HL-60 (cell line): ENCODE data around the gene ALX4.

Experiments used
- DNase-seq, 2 experiments: peaks; one replicate each; pipeline ENCODE4 v3.0.0-alpha.2; 2010 to 2020; ENCODE audit warnings: low read depth in 1 of 2, low spot score in 1 of 2
- H3K27ac ChIP-seq: fragments of 250-450 bp; sonication (Bioruptor Pico); replicated peaks from 2 replicates; pipeline ENCODE4 v1.5.1; 2020; ENCODE audit warnings: mild to moderate bottlenecking, moderate library complexity
- H3K27me3 ChIP-seq: fragments of 250-450 bp; sonication (Bioruptor Pico); 2 replicates; pipeline ENCODE4 v1.5.1; 2021; ENCODE audit warnings: mild to moderate bottlenecking, moderate library complexity; ENCODE audit not compliant: insufficient read depth, poor library complexity, severe bottlenecking
- H3K4me3 ChIP-seq: replicated peaks from 2 replicates; pipeline ENCODE4 v1.5.1; 2011; ENCODE audit warnings: mild to moderate bottlenecking, control low read depth, low read length; ENCODE audit not compliant: insufficient read depth
- CTCF ChIP-seq: IDR thresholded peaks from one replicate; pipeline ENCODE4 v1.5.1; 2011; ENCODE audit warnings: low read length, control low read depth, inconsistent platforms; ENCODE audit not compliant: insufficient read depth
- GABPA ChIP-seq: IDR thresholded peaks from 2 replicates; pipeline ENCODE4 v1.6.1; 2012; ENCODE audit warnings: low read depth
- POLR2AphosphoS5 ChIP-seq: IDR thresholded peaks from 2 replicates; pipeline ENCODE4 v1.6.1; 2012; ENCODE audit warnings: low read depth
- SPI1 ChIP-seq: IDR thresholded peaks from 2 replicates; pipeline ENCODE4 v1.6.1; 2012; ENCODE audit warnings: low read depth, mild to moderate bottlenecking, borderline replicate concordance
- TF ChIP-seq, protein P1 (sequence below): IDR thresholded peaks from 2 replicates; pipeline ENCODE4 v1.6.1; 2012; ENCODE audit warnings: low read depth; ENCODE audit not compliant: insufficient replicate concordance

ALX4 gene

DNA sequence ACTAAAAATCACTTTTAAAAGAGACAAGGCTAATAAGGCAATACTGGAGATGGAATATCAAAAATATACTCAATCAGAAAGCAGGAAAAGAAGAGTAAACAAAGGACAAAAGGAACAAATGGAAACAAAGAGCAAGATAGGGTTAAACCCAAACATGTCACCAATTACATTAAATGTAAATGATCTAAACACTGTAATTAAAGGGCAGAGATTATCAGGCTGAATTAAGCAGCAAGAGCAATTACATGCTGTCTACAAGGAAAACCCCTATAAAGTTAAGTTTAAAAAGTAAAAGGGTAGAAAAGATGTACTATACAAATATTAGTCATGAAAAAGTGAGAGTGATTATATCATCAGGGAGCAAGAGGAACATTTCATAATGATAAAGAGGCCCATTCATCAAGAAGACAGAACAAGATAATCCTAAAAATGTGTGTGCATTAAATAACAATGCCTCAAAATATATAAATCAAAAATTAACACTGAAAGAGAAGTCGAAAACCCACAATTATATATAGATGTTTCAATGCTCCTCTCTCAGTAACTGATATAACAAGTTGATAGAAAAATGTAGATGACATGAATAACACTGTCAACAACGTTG, 56.8 kb downstream of the ALX4 start:
- Histone ChIP-seq H3K4me3 (no peak overlapping the region), H3K27me3 (no peaks in the 10 kb centered on the region), H3K27ac (no peak overlapping the region)
- DNase-seq, result no peak
- TF ChIP-seq GABPA (no peak), CTCF (no peak), POLR2AphosphoS5 (no peak), SPI1 (no peak)
- TF ChIP-seq, protein P1, sequence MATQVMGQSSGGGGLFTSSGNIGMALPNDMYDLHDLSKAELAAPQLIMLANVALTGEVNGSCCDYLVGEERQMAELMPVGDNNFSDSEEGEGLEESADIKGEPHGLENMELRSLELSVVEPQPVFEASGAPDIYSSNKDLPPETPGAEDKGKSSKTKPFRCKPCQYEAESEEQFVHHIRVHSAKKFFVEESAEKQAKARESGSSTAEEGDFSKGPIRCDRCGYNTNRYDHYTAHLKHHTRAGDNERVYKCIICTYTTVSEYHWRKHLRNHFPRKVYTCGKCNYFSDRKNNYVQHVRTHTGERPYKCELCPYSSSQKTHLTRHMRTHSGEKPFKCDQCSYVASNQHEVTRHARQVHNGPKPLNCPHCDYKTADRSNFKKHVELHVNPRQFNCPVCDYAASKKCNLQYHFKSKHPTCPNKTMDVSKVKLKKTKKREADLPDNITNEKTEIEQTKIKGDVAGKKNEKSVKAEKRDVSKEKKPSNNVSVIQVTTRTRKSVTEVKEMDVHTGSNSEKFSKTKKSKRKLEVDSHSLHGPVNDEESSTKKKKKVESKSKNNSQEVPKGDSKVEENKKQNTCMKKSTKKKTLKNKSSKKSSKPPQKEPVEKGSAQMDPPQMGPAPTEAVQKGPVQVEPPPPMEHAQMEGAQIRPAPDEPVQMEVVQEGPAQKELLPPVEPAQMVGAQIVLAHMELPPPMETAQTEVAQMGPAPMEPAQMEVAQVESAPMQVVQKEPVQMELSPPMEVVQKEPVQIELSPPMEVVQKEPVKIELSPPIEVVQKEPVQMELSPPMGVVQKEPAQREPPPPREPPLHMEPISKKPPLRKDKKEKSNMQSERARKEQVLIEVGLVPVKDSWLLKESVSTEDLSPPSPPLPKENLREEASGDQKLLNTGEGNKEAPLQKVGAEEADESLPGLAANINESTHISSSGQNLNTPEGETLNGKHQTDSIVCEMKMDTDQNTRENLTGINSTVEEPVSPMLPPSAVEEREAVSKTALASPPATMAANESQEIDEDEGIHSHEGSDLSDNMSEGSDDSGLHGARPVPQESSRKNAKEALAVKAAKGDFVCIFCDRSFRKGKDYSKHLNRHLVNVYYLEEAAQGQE, result no peak

DNA sequence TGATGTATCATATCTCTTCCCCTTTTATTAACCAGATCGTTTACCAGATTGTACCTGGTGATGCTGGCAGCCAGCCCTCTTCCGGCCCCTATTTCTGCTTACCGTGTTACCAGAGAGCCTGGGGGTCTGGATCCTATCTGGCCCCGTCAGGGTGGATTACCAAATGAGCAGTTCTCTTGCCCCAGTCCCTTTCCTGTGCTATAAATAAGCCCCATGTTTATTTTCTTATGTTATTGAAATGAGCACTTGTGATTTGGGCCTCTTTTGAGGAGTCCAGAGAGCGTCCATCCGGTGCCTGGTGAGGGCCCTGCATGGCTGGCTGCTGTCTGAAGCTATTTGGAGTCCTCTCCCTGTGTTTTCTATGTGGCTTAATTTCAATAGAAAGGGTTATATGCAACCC, 59.5 kb downstream of the ALX4 start:
- H3K27me3 ChIP-seq, result no peaks in the 10 kb centered on the region
- DNase-seq, result no peak
- H3K4me3 ChIP-seq, result no peak overlapping the region
- no peak overlapping the region for H3K27ac ChIP-seq
- TF ChIP-seq, protein P1, result no peak
- no peak for TF ChIP-seq CTCF
- TF ChIP-seq SPI1, result no peak
- TF ChIP-seq GABPA, result no peak
- TF ChIP-seq POLR2AphosphoS5, result no peak

DNA sequence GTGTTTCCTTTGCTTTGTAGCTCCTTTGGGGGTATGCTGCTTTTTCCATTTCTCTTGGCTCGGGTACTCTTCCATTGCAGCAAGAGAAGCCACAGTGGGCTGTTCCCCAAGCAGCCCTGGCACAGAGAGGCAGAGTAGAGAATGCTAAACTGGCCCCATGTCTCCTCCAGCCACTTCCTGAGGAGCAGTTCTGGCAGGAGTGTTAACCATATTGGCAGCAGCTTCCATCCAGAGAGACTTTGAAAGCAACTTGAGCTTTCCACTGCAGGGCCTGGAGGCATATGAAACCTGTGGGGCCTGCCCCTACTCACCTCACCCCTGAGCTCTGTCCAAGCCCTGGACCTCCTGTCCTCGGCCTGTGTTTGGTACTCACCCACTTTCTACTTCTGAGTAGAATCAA, 61.8 kb downstream of the ALX4 start:
- Histone ChIP-seq H3K4me3 (no peak overlapping the region), H3K27me3 (no peaks in the 10 kb centered on the region), H3K27ac (no peak overlapping the region)
- no peak for DNase-seq
- TF ChIP-seq SPI1 (no peak), GABPA (no peak), CTCF (no peak), POLR2AphosphoS5 (no peak)
- TF ChIP-seq, protein P1, result no peak
